HCT116 (cell line): Measurements from ENCODE around the gene BCAS4. TPM values are rescaled to one million over a fixed set of nuclear protein-coding genes. Genes with fewer than 3 reads are reported as not detected.

Source experiments
- ATAC-seq: fragments of 200-7000 bp; cut with Tn5 transposase; 2 replicates; pipeline ENCODE4 v1.9.1; 2020; ENCODE audit warnings: mild to moderate bottlenecking, moderate library complexity
- BruUV-seq: library from RNA; stranded (reverse); fragments of 400-500 nt; replicated peaks from 2 replicates; lab custom pipeline; 2021; lab: Mats Ljungman, UMichigan
- CTCF ChIA-PET: fragments of 300-600 bp; sonication (Branson Sonifier 250); formaldehyde crosslinking; loops from one replicate; lab custom pipeline; 2021; ENCODE audit warnings: antibody characterized with exemption; lab: Charles Lee
- POLR2A ChIA-PET: fragments of 300-600, 350-600 bp; sonication (Branson Sonifier 250); formaldehyde crosslinking; loops from one replicate; lab custom pipeline; 2021; ENCODE audit warnings: antibody characterized with exemption; lab: Charles Lee
- RAD21 ChIA-PET, 2 experiments: fragments of 300-600 bp; sonication (Branson Sonifier 250); formaldehyde crosslinking; loops; one replicate each; lab custom pipeline; 2023; ENCODE audit warnings: low total read pairs in 2 of 2; ENCODE audit not compliant: uncharacterized antibody in 2 of 2, unreplicated experiment in 2 of 2, low non-redundant PET in 1 of 2; lab: Charles Lee
- DNase-seq: peaks from one replicate; pipeline ENCODE4 v3.0.0-alpha.2; 2010; ENCODE audit warnings: low read depth, low spot score
- H2AFZ ChIP-seq: fragments of 200-600 bp; shearing (Covaris generic), sonication (generic); 2 replicates; pipeline ENCODE4 v1.6.1; 2017; ENCODE audit warnings: low read depth, mixed run types, mixed read lengths, antibody characterized with exemption, low read length; ENCODE audit not compliant: poor library complexity, severe bottlenecking
- H3K27ac ChIP-seq: 2 replicates; pipeline ENCODE4 v1.5.1; 2012; ENCODE audit warnings: low read depth, low read length
- H3K27me3 ChIP-seq: fragments of 200-600 bp; sonication (generic); 2 replicates; pipeline ENCODE4 v1.6.1; 2016; ENCODE audit warnings: mixed run types, low read length, mixed read lengths; ENCODE audit not compliant: insufficient read depth
- H3K36me3 ChIP-seq, 2 experiments: fragments of 200-500 bp in 1 of 2; fragments of 200-600 bp in 1 of 2; sonication (Bioruptor generic) in 1 of 2; sonication (generic) in 1 of 2; 2 replicates each; pipeline versions ENCODE4 v1.5.1 to v1.6.1; 2014 to 2016; ENCODE audit warnings: low read length in 2 of 2, inconsistent platforms in 1 of 2, mixed read lengths in 1 of 2, mixed run types in 1 of 2; ENCODE audit not compliant: insufficient read depth in 2 of 2, control insufficient read depth in 1 of 2
- H3K4me1 ChIP-seq, 2 experiments: fragments of 200-600 bp in 1 of 2; sonication (generic) in 1 of 2; 2 replicates each; pipeline versions ENCODE4 v1.5.1 to v1.6.1; 2012 to 2017; ENCODE audit warnings: low read length in 2 of 2, inconsistent platforms in 1 of 2, mild to moderate bottlenecking in 1 of 2, mixed read lengths in 1 of 2, mixed run types in 1 of 2, moderate library complexity in 1 of 2; ENCODE audit not compliant: insufficient read depth in 2 of 2, control insufficient read depth in 1 of 2
- H3K4me2 ChIP-seq: fragments of 200-600 bp; sonication (generic); 2 replicates; pipeline ENCODE4 v1.6.1; 2017; ENCODE audit warnings: mixed run types, low read length, mixed read lengths
- H3K4me3 ChIP-seq, 2 experiments: fragments of 200-600 bp in 1 of 2; sonication (generic) in 1 of 2; replicated peaks in 1 of 2; 2 replicates each; pipeline ENCODE4 v1.5.1; 2011 to 2016; ENCODE audit warnings: low read length in 2 of 2, control low read depth in 1 of 2, low read depth in 1 of 2, mild to moderate bottlenecking in 1 of 2, mixed read lengths in 1 of 2, mixed run types in 1 of 2
- H3K79me2 ChIP-seq: fragments of 200-600 bp; sonication (generic); 2 replicates; pipeline ENCODE4 v1.6.1; 2017; ENCODE audit warnings: mild to moderate bottlenecking, mixed run types, low read length, moderate library complexity, mixed read lengths; ENCODE audit not compliant: insufficient read depth
- H3K9ac ChIP-seq: fragments of 200-600 bp; sonication (generic); 2 replicates; pipeline ENCODE4 v1.6.1; 2016; ENCODE audit warnings: low read length, mixed read lengths
- H3K9me2 ChIP-seq: fragments of 200-600 bp; sonication (generic), shearing (Covaris generic); 2 replicates; pipeline ENCODE4 v1.6.1; 2017; ENCODE audit warnings: mixed run types, mild to moderate bottlenecking, moderate library complexity; ENCODE audit not compliant: insufficient read depth
- H3K9me3 ChIP-seq, 2 experiments: fragments of 200-500 bp in 1 of 2; fragments of 200-600 bp in 1 of 2; sonication (Bioruptor generic) in 1 of 2; sonication (generic) in 1 of 2; 2 replicates each; pipeline ENCODE4 v1.6.1; 2014 to 2017; ENCODE audit warnings: low read length in 2 of 2, mixed read lengths in 2 of 2, inconsistent platforms in 1 of 2, low read depth in 1 of 2, mild to moderate bottlenecking in 1 of 2, mixed run types in 1 of 2, moderate library complexity in 1 of 2; ENCODE audit not compliant: control insufficient read depth in 1 of 2, insufficient read depth in 1 of 2
- H4K20me1 ChIP-seq: fragments of 200-600 bp; sonication (generic), shearing (Covaris generic); 2 replicates; pipeline ENCODE4 v1.6.1; 2017; ENCODE audit warnings: mixed run types, mild to moderate bottlenecking, moderate library complexity; ENCODE audit not compliant: insufficient read depth
- EGR1 ChIP-seq: IDR thresholded peaks from 2 replicates; pipeline ENCODE4 v1.6.1; 2012; ENCODE audit warnings: low read depth
- EZH2 ChIP-seq: fragments of 200-600 bp; sonication (generic); IDR thresholded peaks from 2 replicates; pipeline ENCODE4 v1.6.1; 2017; ENCODE audit warnings: antibody characterized with exemption, mixed run types
- FOSL1 ChIP-seq: IDR thresholded peaks from 2 replicates; pipeline ENCODE4 v1.6.1; 2012; ENCODE audit warnings: low read depth
- POLR2AphosphoS5 ChIP-seq: IDR thresholded peaks from 2 replicates; pipeline ENCODE4 v1.6.1; 2011; ENCODE audit warnings: mild to moderate bottlenecking, low read depth, low read length, moderate library complexity
- RAD21 ChIP-seq: IDR thresholded peaks from 2 replicates; pipeline ENCODE4 v1.6.1; 2012; ENCODE audit warnings: low read depth, mild to moderate bottlenecking
- SRF ChIP-seq: IDR thresholded peaks from 2 replicates; pipeline ENCODE4 v1.6.1; 2012; ENCODE audit warnings: low read depth
- ZFX ChIP-seq: fragments of 450-650 bp; IDR thresholded peaks from 2 replicates; pipeline ENCODE4 v1.6.1; 2017
- ZNF274 ChIP-seq: fragments of 200-500 bp; sonication (Bioruptor generic); IDR thresholded peaks from 2 replicates; pipeline ENCODE4 v1.6.1; 2014; ENCODE audit warnings: mild to moderate bottlenecking, low read depth, low read length, inconsistent platforms
- intact Hi-C: fragments of 100-400 bp; cut with micrococcal nuclease; formaldehyde crosslinking; loops from 2 replicates; pipeline ENCODE4 v1.10.0; 2022
- total RNA-seq: library from RNA; stranded (reverse); gene quantifications from one replicate; pipeline ENCODE4 v1.2.1, GENCODE V29; 2021; ENCODE audit not compliant: unreplicated experiment
- TF ChIP-seq, protein P1 (sequence below), 3 experiments: fragments of 200-600 bp in 1 of 3; sonication (generic) in 1 of 3; IDR thresholded peaks in 2 of 3; conservative IDR thresholded peaks in 1 of 3; 2 replicates each; pipeline ENCODE4 v1.5.1; 2012 to 2017; ENCODE audit warnings: low read depth in 2 of 3, low read length in 2 of 3, antibody characterized with exemption in 1 of 3, borderline replicate concordance in 1 of 3, control low read depth in 1 of 3, mild to moderate bottlenecking in 1 of 3, mixed read lengths in 1 of 3, mixed run types in 1 of 3, moderate library complexity in 1 of 3; ENCODE audit not compliant: insufficient read depth in 1 of 3
- TF ChIP-seq, protein P2 (sequence below): IDR thresholded peaks from 2 replicates; pipeline ENCODE4 v1.6.1; 2012
- TF ChIP-seq, protein P3 (sequence below): IDR thresholded peaks from 2 replicates; pipeline ENCODE4 v1.6.1; 2011; ENCODE audit warnings: mild to moderate bottlenecking, low read length, moderate library complexity; ENCODE audit not compliant: insufficient replicate concordance; ENCODE audit errors: extremely low read depth

Gene BCAS4
- total RNA-seq, 1 experiment from 2014 or later = 18.9 TPM

DNA sequence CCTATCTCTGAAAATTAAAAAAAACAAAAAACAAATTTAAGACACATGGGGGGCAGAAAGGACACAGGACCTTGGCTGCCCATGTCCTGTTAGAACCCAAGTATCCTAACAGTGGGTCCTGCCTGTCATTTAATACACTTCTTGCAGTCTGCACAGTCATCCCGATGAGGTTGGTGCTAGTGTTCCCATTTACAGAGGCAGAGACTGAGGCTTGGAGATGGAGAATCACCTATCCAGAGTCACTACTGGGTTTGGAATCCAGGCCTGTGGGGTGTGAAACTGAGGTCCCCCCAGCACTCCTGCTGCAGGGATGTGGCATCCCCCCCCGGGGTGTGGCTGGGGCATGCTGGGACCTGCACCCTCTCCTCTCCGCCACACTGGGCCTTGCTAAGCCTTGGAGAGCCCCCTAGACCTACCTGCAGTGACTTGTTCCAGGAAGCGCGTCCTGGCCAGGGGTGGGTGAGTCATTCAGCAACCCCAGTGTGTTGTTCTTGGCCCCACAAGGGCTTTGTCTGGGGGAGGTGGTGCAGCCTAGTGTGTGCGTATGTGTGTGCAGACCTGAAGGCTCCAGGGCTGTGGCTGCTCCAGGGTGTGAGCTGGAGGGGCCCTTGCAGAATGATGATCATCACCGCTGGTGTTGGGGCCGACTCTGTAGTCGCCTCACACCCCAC, 49.7 kb downstream of the BCAS4 start (continued):
- no peak for TF ChIP-seq SRF
- no peak for TF ChIP-seq RAD21
- peak; percentile 84 for TF ChIP-seq FOSL1
- TF ChIP-seq, all 23 proteins: peak for 6

DNA sequence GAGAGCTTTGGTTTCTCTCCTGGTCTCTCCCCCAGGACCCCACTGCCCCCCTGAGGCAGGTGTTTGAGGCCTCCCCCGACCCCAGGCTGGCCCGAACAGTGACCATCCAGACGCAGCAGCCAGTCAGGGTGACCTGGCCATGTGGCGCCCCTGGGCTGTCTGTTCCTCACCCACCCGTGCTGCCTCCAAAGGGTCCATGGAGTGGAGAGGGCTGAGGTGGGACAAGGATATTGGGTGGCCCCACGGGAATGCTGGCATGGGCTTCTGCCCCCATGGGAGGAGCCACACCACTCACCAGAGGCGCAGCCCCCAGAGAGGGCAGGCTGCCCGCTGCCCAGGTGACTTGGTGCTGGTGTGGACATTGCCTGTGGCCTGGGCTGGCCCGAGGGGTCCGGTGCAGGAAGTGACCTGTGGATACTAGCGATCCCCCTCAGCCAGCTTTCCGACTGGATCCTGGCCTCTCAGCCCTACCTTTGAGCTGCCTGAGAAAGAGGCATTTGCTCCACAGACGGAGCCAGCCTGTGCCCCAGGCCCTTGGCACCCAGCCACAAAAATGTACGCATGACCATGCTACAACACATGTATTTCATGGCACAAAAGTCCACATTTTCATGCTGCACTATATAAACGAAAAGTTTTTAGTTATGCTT, 50.8 kb downstream of the BCAS4 start:
- H3K4me1 ChIP-seq = peaks cover 30 to 40% of the 10 kb centered on the region in 2 experiments

DNA sequence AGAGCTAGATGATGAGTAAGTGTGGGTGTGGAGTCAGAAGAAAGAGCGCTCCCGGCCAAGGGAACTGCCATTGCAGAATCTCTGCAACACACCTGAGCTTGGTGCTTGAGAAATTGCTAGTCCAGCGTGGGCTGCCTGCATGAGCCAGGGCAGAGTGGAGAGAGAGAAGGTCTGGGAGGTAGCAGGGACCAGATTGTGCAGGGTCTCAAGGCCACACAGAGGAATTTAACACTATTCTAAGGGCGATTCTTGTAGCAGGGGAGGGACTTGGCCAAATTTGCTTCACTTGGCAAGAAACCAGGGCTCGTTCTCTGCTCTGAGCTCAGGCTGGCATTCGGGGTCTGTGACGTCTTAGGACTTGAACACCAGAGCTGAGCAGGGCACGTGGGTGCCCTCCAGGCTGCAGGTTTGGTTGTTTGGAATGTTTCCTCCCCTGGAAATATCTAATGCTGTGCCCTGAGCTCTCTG, 53.5 kb downstream of the BCAS4 start:
- no peaks in the 10 kb centered on the region for H3K36me3 ChIP-seq
- no peak overlapping the region for H2AFZ ChIP-seq
- H3K9ac ChIP-seq = no peak overlapping the region
- intact Hi-C loops = no loop called here
- no peaks in the 10 kb centered on the region for H3K9me3 ChIP-seq
- DNase-seq = no peak
- ChIA-PET RAD21 (no interaction called here), POLR2A (no interaction called here), CTCF (interaction anchor here (1.3 kb wide), 1 partner anchor 54 kb away, joined by 3 read pairs; the partner anchor contains the start of gene BCAS4)
- no peak overlapping the region for H3K27ac ChIP-seq
- peaks cover 30 to 43% of the 10 kb centered on the region in 2 experiments for H3K4me1 ChIP-seq
- no peak overlapping the region for H3K4me3 ChIP-seq
- ATAC-seq = no peak
- H4K20me1 ChIP-seq = no peaks in the 10 kb centered on the region
- no TSS peak for BruUV-seq
- H3K4me2 ChIP-seq = no peak overlapping the region
- H3K9me2 ChIP-seq = no peaks in the 10 kb centered on the region
- no peaks in the 10 kb centered on the region for H3K27me3 ChIP-seq
- H3K79me2 ChIP-seq = no peaks in the 10 kb centered on the region
- TF ChIP-seq, protein P1, sequence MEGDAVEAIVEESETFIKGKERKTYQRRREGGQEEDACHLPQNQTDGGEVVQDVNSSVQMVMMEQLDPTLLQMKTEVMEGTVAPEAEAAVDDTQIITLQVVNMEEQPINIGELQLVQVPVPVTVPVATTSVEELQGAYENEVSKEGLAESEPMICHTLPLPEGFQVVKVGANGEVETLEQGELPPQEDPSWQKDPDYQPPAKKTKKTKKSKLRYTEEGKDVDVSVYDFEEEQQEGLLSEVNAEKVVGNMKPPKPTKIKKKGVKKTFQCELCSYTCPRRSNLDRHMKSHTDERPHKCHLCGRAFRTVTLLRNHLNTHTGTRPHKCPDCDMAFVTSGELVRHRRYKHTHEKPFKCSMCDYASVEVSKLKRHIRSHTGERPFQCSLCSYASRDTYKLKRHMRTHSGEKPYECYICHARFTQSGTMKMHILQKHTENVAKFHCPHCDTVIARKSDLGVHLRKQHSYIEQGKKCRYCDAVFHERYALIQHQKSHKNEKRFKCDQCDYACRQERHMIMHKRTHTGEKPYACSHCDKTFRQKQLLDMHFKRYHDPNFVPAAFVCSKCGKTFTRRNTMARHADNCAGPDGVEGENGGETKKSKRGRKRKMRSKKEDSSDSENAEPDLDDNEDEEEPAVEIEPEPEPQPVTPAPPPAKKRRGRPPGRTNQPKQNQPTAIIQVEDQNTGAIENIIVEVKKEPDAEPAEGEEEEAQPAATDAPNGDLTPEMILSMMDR (IDR thresholded peaks at IDR 0.05 in 2 of 3, conservative IDR thresholded peaks at IDR 0.05 in 1 of 3; ENCODE audit: borderline replicate concordance in 1 of 3, insufficient read depth in 1 of 3, low read depth in 2 of 3, low read length in 2 of 3) = no peak
- TF ChIP-seq, protein P2, sequence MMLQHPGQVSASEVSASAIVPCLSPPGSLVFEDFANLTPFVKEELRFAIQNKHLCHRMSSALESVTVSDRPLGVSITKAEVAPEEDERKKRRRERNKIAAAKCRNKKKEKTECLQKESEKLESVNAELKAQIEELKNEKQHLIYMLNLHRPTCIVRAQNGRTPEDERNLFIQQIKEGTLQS = no peak
- no peak for TF ChIP-seq ZNF274
- TF ChIP-seq, protein P3, sequence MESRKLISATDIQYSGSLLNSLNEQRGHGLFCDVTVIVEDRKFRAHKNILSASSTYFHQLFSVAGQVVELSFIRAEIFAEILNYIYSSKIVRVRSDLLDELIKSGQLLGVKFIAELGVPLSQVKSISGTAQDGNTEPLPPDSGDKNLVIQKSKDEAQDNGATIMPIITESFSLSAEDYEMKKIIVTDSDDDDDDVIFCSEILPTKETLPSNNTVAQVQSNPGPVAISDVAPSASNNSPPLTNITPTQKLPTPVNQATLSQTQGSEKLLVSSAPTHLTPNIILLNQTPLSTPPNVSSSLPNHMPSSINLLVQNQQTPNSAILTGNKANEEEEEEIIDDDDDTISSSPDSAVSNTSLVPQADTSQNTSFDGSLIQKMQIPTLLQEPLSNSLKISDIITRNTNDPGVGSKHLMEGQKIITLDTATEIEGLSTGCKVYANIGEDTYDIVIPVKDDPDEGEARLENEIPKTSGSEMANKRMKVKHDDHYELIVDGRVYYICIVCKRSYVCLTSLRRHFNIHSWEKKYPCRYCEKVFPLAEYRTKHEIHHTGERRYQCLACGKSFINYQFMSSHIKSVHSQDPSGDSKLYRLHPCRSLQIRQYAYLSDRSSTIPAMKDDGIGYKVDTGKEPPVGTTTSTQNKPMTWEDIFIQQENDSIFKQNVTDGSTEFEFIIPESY = no peak
- no peak for TF ChIP-seq ZFX
- TF ChIP-seq EGR1 = no peak

More for the DNA sequence above, 50.8 kb downstream of the BCAS4 start:
- CTCF ChIA-PET = no interaction called here
- peak overlapping the region; percentile 70; the same call in 1 of the 2 replicates for H3K4me2 ChIP-seq
- no peaks in the 10 kb centered on the region for H3K36me3 ChIP-seq
- RAD21 ChIA-PET = no interaction called here
- DNase-seq (no peak), ATAC-seq (no peak)
- no peak overlapping the region for H2AFZ ChIP-seq
- no peaks in the 10 kb centered on the region for H3K79me2 ChIP-seq
- H3K9me3 ChIP-seq = no peaks in the 10 kb centered on the region
- no TSS peak for BruUV-seq
- no peaks in the 10 kb centered on the region for H3K27me3 ChIP-seq
- intact Hi-C loops = no loop called here
- no peaks in the 10 kb centered on the region for H4K20me1 ChIP-seq
- TF ChIP-seq EZH2 (no peak), POLR2AphosphoS5 (no peak)
- POLR2A ChIA-PET = no interaction called here
- no peaks in the 10 kb centered on the region for H3K9me2 ChIP-seq
- H3K9ac ChIP-seq = no peak overlapping the region
- H3K27ac ChIP-seq = peak overlapping the region; percentile 49; the same call in 1 of the 2 replicates
- no peak overlapping the region for H3K4me3 ChIP-seq
